ENCODE data around the gene CD52.
"Not testable (repeated sequence)": the region's sequence is repeated elsewhere in the genome, so short reads cannot be mapped to it uniquely, and the experiment has no call there.

The CD52 gene

GRCh38 chr1:26284597-26285347 lies 33.0 kb upstream of the CD52 start:
- peak; percentile 85 for DNase-seq (ENCODE audit: low spot score)

DNA sequence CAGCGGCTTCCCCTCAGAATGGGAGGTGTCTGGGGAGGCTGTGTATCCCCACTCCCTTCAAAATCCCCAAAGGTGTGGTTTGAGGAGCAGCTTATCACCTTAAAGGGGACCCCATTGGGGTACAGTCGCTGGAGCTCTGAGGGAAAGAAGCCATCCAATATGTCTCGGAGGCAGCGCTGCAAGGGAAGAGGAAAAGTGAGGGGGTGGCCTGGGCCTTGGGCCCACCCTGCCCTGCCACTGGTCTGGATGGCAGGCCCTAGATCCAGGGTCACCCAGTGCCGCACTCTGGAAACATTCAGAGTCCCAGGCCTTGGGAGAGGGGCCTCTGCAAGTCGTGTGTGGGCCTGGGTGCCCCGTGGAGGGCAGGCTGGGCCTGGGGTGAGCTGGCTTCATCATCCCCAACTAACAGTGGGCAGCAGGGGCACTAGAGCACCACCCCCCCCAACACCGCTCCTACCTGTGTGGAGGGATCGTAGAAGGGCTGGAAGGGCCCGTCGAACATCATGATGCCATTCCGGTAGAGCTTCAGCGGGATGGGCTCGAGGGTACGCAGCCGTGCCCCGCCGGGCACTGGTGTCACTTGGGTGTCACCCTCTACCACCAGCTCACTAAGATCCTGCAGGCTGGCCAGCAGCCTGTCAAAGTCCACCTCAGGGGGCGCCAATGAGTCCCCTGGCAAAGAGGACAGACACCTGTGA lies 32.2 kb upstream of the CD52 start:
- peak; percentile 82 for DNase-seq (ENCODE audit: low spot score)

DNA sequence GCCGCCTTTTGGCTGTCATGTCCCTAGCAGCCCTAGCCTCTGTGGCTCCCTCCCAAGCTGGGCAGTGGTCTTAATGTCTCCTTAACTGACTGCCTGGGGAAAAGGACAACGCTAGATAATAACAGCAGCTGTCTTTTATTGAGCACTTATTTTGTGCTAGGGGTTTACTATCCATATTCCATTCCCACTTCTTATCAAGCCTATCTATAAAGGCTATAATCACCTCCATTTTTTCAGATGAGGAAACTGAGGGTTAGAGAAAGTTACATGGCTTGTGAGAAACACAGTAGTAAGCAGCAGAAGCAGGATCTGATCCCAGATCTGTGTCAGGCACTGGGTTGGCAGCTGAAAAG lies 31.7 kb upstream of the CD52 start:
- DNase-seq (ENCODE audit: low spot score), result no peak

DNA sequence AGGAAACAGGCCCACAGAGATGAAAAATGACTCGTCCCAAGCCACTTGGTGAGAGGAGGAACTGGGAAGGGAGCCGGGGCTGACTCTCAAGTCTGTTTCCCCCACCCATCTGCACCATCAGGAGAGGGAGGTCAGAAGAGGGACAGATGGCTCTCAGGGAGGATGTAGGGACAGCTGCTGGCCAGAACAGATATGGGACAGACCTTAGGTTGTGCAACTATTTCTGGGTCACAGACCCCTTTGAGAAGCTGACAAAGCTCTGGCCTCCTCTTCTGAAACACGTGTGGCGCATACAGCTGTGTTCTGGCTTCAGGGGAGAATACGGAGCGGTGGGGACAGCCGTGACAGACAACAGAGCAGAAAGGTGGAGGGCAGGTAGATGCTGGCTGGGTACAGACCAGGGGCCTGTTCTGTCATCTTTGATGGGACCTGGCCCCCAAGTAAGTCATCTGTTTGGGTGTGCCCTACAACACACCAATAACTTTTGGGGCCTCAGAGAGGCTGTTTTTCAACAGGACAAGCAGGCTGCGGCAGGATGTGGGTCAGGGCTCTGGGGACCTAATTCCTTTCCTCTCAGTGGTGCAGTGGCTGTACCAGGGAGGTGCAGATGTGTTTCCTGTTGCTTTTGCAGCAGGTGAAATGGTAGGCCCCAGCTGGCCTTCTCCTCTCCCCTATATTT lies 30.6 kb upstream of the CD52 start:
- DNase-seq (ENCODE audit: low spot score), result no peak

- DNase-seq (ENCODE audit: low spot score), result no peak
Observed at GRCh38 chr1:26287811-26288210, 29.9 kb upstream of the CD52 start.

DNA sequence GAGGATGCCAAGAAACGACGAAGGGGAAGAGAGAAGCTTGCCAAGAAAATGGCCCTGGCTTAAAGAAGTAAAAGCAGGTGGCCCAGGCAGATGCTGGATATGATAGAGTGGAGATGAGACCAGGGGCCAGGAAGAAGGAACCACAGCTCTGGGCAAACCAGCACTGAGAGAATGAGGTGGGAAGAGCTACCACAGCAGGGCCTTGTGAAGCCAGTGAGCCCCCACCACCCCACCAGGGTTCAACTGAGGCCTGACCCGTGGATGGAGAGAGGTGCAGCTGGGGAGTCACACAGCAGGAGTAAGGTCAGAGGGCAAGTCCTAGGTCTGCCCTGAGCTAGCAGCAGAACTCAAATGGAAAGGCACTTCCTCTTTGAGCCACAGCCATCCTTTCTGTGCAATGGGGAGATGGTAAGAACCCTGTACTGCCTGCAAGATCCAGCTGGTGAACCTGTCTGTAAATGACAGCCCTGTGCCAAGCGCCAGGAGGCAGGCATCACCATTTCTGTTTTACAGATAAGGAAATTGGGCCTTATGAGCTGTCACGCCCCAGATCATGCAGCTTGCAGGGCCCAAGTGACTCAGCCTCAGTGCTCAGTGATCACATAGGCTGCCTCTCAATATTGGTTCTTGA lies 29.3 kb upstream of the CD52 start:
- DNase-seq (ENCODE audit: low spot score), result peak; percentile 39

GRCh38 chr1:26289158-26290059 lies 28.3 kb upstream of the CD52 start:
- peak; percentile 49 for DNase-seq (ENCODE audit: low spot score)

- peak; percentile 60 for DNase-seq (ENCODE audit: low spot score)
Observed at GRCh38 chr1:26290122-26290881, 27.5 kb upstream of the CD52 start.

- peak; percentile 62 for DNase-seq (ENCODE audit: low spot score)
Observed at GRCh38 chr1:26290882-26291261, 26.9 kb upstream of the CD52 start.

DNA sequence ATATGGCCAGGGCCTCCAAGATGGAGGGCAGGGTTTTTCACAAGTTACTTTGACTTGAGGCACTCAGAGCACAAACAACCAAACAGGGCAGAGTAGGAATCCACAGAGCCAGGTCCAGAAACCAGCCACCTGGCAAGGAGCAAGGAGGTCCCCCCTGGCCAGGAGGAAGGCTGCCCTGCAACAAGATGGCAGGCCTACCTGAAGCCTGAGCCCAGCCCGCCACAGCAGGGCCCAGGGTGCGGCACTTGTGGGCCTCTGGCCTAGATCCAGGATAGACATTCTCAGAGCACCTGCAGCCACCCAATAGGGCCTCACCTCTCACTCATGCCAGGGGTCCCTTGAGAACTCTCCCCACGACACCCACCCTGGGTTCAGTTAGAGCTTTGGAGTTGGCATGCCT lies 26.3 kb upstream of the CD52 start:
- DNase-seq (ENCODE audit: low spot score), result peak; percentile 45

DNA sequence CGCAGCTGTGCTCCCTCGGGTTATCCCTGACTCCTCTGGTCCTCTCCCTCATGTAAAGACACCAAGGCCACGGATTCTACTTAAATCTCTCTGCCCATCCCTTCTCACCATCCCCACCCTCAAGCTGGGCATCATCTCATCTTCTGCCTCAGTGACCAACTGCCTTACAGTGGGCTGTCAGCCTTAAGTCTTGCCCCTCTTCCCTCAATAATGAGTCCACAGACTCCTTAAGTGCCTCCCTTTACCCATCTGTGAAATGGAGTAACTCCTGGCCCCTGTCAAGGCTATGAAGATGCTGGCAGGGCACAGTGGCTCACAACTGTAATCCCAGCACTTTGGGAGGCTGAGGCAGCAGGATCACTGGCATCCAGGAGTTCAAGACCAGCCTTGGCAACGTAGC lies 25.8 kb upstream of the CD52 start:
- DNase-seq (ENCODE audit: low spot score), result no peak

GRCh38 chr1:26292735-26293134 lies 25.0 kb upstream of the CD52 start:
- DNase-seq (ENCODE audit: low spot score), result not testable (repeated sequence)

DNA sequence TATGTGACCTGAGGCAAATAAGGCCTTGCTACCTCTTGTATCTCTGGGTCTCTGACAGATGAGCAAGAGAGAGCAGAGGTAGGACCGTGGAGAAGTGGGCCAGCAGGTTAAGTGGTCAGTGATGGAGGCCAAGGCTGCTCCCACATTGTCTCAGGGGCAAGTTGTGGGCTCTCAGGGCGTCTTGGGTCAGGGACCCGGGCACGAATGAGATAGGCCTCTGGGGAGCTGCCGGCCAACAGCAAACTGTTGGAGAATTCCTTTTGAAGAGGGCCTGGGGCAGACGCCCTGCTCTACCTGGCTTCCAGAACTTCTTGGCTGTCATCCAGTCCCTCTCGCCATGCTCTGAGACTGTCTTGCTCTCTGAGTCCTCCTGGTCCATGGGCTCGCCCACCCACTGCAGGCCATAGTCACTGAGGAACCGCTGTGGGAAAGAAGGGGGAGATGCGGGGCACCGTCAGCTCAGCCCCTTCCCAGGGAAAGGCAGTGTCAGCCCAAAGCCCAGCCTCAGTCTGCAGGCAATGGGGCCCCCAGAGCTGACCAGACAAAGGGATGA lies 23.8 kb upstream of the CD52 start:
- peak; percentile 34 for DNase-seq (ENCODE audit: low spot score)

- DNase-seq (ENCODE audit: low spot score), result peak; percentile 24
Observed at GRCh38 chr1:26295194-26296138, 22.3 kb upstream of the CD52 start.

- peak; percentile 38 for DNase-seq (ENCODE audit: low spot score)
Observed at GRCh38 chr1:26296340-26297056, 21.3 kb upstream of the CD52 start.

- peak; percentile 29 for DNase-seq (ENCODE audit: low spot score)
Observed at GRCh38 chr1:26297057-26297790, 20.5 kb upstream of the CD52 start.

- peak; percentile 33 for DNase-seq (ENCODE audit: low spot score)
Observed at GRCh38 chr1:26297791-26298124, 20.0 kb upstream of the CD52 start.

- DNase-seq (ENCODE audit: low spot score), result no peak
Observed at GRCh38 chr1:26300578-26301275, 17.0 kb upstream of the CD52 start.
